GM10248 (cell line): ENCODE results near the gene H2BK1.

Experiments
- CTCF ChIA-PET: fragments of 300-600 bp; sonication (Branson Sonifier 250); formaldehyde crosslinking; extraction: SDS; loops from one replicate; lab custom pipeline; 2021; ENCODE audit warnings: antibody characterized with exemption; lab: Yijun Ruan, JAX
- POLR2A ChIA-PET: fragments of 350-650 bp; sonication (Branson Sonifier 250); formaldehyde crosslinking; extraction: SDS; loops from one replicate; lab custom pipeline; 2020; ENCODE audit warnings: antibody characterized with exemption; lab: Yijun Ruan, JAX
- DNase-seq: peaks from one replicate; pipeline ENCODE4 v3.0.0; 2012; ENCODE audit errors: extremely low spot score
- TF ChIP-seq, protein P1 (sequence below): IDR thresholded peaks from 2 replicates; pipeline ENCODE4 v1.5.1; 2012; ENCODE audit warnings: mild to moderate bottlenecking, low read depth; ENCODE audit errors: extremely low read depth, missing control alignments, control extremely low read depth

The H2BK1 gene

DNA sequence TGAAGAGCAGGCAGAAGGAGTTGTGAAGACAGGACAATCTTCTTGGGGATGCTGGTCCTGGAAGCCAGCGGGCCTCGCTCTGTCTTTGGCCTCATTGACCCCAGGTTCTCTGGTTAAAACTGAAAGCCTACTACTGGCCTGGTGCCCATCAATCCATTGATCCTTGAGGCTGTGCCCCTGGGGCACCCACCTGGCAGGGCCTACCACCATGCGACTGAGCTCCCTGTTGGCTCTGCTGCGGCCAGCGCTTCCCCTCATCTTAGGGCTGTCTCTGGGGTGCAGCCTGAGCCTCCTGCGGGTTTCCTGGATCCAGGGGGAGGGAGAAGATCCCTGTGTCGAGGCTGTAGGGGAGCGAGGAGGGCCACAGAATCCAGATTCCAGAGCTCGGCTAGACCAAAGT lies 23.5 kb upstream of the H2BK1 start:
- no peak for DNase-seq
- TF ChIP-seq, protein P1, sequence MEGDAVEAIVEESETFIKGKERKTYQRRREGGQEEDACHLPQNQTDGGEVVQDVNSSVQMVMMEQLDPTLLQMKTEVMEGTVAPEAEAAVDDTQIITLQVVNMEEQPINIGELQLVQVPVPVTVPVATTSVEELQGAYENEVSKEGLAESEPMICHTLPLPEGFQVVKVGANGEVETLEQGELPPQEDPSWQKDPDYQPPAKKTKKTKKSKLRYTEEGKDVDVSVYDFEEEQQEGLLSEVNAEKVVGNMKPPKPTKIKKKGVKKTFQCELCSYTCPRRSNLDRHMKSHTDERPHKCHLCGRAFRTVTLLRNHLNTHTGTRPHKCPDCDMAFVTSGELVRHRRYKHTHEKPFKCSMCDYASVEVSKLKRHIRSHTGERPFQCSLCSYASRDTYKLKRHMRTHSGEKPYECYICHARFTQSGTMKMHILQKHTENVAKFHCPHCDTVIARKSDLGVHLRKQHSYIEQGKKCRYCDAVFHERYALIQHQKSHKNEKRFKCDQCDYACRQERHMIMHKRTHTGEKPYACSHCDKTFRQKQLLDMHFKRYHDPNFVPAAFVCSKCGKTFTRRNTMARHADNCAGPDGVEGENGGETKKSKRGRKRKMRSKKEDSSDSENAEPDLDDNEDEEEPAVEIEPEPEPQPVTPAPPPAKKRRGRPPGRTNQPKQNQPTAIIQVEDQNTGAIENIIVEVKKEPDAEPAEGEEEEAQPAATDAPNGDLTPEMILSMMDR: no peak
- ChIA-PET POLR2A (interaction anchor here (2.5 kb wide), 1 partner anchor 9 kb away, joined by 13 read pairs; no protein-coding TSS in a partner anchor), CTCF (interaction anchor here (6.6 kb wide), 1 partner anchor 12 kb away, joined by 78 read pairs; the partner anchor contains the start of gene SMARCD3)

DNA sequence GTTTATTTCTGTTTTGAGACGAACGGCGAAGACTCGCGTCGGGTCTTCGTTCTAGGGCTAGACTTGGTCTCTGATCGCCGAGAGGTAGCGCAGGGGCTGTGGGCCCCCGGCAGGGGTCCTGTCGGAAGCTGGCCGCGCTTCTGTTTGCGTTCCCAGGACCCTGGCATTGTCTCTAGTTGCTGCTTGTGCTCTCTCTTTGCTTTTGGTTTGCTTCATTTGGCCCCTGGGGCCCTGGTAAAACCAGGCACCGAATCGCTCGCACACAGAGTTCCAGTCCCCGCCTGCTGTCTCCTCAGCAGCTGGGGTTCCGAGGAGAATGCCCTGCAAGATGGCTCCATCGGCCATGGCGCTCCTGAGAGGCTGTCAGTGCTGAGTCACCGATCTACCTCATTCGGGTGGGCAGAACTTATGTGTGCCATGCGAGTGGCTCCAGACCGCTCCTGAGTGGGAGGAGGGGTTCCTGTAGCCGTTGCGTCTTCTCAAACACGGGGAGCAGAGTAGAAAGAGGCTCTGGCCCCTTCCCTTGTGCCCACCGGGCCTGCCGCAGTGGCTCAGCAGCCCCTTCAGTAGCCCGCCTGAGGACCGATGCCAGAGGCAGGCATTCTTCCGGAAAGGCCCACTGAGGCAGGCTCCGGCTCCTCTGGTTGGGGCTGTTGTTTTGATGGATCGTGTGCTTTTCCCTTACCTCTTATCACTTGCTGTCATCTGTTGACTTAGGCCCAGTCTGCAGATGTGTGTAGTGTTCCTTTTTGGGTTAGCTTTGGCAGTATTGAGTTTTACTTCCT lies 22.8 kb upstream of the H2BK1 start:
- ChIA-PET POLR2A (interaction anchor here (2.5 kb wide), 1 partner anchor 10 kb away, joined by 13 read pairs; no protein-coding TSS in a partner anchor), CTCF (interaction anchor here (6.6 kb wide), 1 partner anchor 12 kb away, joined by 78 read pairs; the partner anchor contains the start of gene SMARCD3)
- peak; percentile 69 for DNase-seq
- TF ChIP-seq, protein P1: no peak

DNA sequence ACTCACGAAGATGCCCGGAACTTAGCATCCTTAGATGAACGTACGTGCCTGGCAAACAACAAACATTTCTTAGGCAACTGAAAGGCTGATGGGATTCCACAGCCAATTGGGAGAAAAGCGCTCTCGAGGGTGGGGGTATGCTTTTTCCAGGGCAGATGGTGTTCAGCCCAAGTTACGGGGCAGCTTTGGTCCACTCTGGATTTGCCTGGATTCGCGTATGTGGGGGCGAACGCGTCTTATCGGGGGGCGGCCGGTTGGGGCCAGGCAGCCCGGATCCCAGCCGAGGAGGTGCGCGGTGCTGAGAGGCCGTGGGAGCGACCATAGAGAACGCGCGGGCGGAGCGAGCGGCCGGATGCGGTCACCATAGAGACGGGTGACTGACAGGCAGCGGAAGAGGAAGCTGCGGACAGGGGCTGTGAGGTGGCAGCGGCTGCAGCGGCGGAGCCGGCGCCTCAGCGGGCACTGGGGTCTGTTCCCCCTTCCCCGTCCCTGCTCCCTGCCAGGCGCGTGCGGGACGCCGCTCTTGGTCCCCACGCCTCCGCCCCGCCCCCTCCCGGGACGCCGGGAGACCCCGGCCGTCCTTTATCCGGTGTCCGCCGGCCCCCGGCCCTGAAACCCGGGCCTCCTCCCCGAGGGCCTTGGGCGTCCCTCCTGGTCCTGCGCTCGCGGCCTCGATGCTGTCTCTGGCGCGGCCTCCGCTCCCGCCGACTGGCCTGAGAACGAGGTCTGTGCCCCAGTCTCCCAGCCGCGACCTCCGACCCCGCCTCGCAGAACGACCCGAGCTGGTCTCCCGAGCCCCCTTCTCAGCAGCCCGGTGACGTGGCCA lies 22.0 kb upstream of the H2BK1 start, which contains the start of gene CHPF2:
CHPF2 (plus strand) TSS at position 393 of the 826 bp plus-strand sequence. CDS start 1,529 bp downstream, outside the sequence.
- TF ChIP-seq, protein P1: no peak
- DNase-seq: peak; percentile 97
- ChIA-PET POLR2A (interaction anchor here (2.5 kb wide), 1 partner anchor 11 kb away, joined by 13 read pairs; no protein-coding TSS in a partner anchor), CTCF (interaction anchor here (6.6 kb wide), 1 partner anchor 13 kb away, joined by 78 read pairs; the partner anchor contains the start of gene SMARCD3)

DNA sequence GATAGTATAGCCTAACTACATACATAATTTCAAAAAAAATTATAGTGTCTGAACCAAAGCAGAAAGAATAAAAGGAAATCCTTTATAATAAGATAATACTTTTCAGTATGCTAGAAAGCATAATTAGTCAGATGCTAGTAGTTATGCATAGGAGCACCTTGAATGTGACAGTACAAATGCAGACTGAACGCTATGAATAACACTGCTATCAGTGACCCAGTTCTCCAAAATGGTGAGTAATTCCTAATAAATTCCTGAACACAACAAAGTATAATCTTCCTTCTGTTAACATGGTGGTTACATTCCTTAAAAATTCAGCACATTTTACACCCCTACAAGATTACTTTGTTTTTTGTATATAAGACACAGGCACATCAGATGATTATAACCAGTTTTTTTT lies 20.8 kb upstream of the H2BK1 start:
- ChIA-PET POLR2A (no interaction called here), CTCF (interaction anchor here (3.2 to 6.6 kb wide), 2 partner anchors 13 to 14 kb away, joined by 10 to 78 read pairs; partner anchors contain the start of gene SMARCD3)
- DNase-seq: no peak
- TF ChIP-seq, protein P1: no peak

DNA sequence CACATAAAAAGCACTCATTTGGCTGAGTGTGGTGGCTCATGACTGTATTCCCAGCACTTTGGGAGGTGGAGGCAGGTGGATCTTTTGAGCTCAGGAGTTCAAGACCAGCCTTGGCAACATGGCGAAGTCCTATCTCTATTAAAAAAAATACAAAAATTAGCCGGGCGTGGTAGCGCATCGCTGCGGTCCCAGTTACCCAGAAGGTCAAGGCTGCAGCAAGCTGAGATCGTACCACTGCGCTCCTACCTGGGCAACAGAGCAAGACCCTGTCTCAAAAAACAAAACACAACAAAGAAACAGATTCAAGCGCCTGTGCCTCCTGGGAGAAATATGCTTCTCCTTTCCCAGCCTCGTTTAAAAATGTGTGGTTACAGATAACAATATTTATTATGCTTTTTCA lies 19.0 kb upstream of the H2BK1 start:
- DNase-seq: no peak
- ChIA-PET CTCF (interaction anchor here (3.2 kb wide), 1 partner anchor 15 kb away, joined by 10 read pairs; no protein-coding TSS in a partner anchor), POLR2A (no interaction called here)
- TF ChIP-seq, protein P1: no peak
